AG08396 (cell line): ENCODE results near the gene HSP90AA1.
"Not testable (repeated sequence)": the region's sequence is repeated elsewhere in the genome, so short reads cannot be mapped to it uniquely, and the experiment has no call there.

Source experiments
- DNase-seq: peaks from one replicate; pipeline ENCODE4 v3.0.0; 2012; ENCODE audit warnings: low spot score, mixed read lengths

The HSP90AA1 gene

DNA sequence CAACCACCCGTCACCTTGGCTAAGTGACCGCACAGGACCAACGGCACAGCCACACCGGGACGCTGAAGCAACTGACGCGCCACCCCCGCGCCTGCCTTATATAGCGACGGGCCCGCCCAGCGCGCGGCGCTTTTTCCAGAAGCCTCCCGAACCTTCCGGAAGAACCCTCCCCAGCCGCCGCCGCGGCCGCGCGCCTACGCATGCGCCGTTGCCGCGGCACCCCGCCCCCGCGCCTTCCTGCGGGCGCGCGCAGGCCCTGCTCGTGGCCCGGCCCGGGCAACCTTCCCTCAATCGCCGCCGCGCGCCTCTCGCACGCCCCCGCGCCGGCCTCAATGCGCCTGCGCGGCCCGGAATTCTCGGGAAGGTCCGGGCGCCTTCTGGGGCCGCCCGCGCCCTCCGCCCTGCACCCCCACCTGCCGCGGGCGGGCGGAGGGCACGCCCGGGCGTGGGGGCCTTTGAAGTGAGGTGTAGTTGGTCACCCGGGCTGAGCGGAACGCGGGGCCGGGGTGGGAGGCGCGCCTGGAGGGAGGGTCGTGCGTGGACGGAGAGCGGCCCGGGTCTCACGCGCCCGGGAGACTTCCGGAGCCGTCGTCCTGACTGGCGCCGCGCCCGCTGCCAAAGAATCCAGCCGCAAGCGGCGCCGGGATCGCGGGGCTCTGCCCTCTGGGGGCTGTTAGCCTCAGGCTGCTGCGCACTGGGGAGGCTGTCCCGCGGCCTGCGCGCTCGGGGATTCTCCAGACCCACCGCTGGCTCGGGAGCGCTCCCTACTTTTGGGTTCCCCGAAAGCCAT lies at the start of gene HSP90AA1:
Gene HSP90AA1, minus strand, starts transcription at position 73 of the 790 bp plus-strand sequence. CDS start 666 bp downstream, outside the sequence.
- peak; percentile 99 for DNase-seq

DNA sequence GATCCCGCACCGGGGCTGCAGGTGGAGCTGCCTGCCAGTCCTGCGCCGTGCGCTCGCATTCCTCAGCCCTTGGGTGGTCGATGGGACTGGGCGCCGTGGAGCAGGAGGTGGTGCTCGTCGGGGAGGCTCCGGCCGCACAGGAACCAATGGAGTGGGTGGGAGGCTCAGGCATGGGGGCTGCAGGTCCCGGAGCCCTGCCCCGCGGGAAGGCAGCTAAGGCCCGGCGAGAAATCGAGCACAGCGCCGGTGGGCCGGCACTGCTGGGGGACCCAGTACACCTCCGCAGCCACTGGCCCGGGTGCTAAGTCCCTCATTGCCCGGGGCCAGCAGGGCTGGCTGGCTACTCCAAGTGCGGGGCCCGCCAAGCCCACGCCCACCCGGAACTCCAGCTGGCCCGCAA lies 48.6 kb upstream of the HSP90AA1 start:
- not testable (repeated sequence) for DNase-seq

DNA sequence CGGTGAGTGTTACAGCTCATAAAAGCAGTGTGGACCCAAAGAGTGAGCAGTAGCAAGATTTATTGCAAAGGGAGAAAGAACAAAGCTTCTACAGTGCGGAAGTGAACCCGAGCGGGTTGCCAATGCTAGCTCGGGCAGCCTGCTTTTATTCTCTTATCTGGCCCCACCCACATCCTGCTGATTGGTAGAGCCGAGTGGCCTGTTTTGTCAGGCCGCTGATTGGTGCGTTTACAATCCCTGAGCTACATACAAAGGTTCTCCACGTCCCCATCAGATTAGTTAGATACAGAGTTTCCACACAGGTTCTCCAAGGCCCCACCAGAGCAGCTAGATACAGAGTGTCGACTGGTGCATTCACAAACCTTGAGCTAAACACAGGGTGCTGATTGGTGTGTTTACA lies 47.9 kb upstream of the HSP90AA1 start:
- not testable (repeated sequence) for DNase-seq

DNA sequence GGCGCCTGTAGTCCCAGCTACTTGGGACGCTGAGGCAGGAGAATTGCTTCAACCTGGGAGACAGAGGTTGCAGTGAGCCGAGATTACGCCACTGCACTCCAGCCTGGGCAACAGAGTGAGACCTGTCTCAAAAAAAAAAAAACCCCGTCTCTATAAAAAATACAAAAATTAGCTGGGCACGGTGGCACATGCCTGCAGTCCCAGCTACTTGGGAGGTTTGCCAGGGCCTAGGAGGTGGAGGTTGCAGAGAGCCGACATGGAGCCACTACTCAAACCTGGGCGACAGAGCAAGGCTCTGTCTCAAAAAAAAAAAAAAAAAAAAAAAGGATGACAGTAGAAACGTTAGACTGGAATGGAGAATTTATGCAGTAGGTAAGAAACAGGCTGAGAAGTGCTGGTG lies 47.2 kb upstream of the HSP90AA1 start:
- DNase-seq: not testable (repeated sequence)

DNA sequence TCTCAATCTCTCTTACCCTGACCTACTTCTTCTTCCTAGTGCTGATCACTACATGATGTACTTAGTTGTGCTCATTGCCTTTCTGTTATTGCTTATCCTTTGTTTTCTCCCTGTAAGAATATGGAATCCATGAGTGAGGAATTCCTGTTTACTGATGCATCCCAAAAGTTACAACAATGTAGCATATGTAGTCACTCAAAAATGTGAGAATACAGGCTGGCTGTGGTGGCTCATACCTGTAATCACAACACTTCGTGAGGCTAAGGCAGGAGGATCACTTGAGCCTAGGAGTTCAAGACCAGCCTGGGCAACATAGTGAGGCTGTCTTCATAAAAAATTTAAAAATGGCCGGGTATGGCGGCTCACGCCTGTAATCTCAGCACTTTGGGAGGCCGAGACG lies 44.9 kb upstream of the HSP90AA1 start:
- DNase-seq: no peak

DNA sequence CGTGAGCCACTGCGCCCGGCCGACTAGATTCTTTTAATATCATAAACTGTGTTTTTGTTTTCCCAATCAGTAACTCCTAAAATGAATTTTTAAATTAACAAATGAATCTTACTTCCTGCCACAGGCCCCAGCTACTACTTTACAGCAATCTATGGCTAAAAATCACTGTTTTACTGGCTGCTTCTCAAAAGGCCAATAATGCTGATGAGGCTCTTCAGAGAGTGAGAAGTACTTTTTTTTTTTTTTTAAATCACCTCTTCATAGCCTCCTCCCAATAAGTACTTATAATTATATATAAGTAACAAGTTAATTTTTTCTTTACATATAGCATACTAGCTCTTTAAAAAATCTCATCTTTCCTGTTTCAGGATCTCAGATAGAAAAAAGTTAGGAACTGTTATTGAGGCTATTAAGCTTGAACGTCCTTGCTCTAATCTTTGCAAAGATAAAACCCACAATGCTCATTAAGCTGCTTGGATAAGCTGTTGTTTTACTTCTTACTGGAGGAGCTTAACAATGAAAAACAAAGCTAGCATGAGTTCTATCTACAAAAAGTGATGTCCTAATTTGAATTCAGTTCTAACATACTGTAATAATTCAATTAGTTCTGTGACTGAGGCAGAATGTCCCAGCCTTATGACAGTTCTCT lies 40.1 kb upstream of the HSP90AA1 start:
- DNase-seq: no peak

DNA sequence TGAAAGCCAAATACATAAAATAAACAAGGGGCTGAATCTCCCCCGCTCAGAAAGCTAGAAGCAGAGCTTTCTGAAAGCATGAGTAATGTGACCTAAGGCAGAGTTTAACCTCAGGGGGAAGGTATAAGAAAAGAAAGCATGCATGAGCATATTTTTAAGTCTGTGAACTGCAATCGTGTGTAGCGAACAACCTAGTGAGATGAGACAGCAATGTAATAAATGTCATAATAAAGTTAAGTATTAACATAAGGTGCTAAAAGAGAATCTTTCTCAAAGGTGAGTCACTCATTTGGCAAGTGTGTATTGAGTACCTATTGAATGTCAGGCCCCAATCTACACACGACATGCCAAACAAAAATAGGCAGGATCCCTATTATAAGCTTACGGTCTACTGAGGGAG lies 38.7 kb upstream of the HSP90AA1 start:
- DNase-seq: no peak

DNA sequence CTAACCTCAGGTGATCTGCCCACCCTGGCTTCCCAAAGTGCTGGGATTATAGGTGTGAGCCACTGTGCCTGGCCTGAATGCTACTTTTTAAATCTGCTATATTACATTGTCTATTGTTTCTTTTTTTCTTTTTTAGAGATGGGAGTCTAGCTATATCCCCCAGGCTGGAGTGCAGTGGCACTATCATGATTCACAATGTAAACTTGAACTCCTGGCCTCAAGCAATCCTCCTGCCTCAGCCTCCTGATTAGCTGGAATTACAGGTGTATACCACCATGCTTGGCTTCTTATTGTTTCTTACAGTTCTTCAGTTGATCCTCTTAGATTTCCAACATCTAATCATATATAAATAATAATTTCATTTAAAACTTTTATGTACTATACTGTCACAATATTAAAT lies 37.6 kb upstream of the HSP90AA1 start:
- DNase-seq: no peak

DNA sequence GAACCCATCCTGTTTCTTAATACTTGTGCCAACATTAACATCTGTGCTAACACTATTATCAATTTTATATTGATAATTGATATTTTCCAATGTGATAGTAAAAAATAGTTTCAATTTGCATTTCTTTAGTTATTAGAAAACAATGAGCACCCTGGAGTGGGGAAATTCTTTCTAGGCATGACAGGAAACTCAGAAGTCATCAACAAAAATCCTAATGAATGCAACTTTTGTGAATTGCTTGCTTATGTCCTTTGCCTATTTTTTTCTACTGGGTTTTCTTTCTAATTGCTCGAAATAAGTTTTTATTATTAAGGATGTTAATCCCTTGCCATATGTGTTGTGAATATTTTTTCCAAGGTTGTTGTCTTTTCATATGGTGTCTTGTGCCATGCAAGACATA lies 34.7 kb upstream of the HSP90AA1 start:
- DNase-seq: no peak

DNA sequence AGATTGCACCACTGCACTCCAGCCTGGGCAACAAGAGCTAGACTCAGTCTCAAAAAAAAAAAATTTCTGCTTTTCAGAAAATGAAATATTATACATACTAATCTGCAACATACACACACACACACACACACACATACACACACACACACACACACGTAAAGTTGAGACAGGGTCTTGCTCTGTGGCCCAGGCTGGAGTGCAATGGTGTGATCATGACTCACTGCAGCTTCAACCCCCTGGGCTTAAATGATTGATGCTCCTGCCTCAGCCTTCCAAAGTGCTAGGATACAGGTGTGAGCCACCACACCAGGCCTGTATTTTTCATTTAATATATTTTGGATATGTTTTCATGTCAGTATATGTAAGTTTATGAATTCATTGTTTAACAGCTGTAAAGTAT lies 34.0 kb upstream of the HSP90AA1 start:
- no peak for DNase-seq

DNA sequence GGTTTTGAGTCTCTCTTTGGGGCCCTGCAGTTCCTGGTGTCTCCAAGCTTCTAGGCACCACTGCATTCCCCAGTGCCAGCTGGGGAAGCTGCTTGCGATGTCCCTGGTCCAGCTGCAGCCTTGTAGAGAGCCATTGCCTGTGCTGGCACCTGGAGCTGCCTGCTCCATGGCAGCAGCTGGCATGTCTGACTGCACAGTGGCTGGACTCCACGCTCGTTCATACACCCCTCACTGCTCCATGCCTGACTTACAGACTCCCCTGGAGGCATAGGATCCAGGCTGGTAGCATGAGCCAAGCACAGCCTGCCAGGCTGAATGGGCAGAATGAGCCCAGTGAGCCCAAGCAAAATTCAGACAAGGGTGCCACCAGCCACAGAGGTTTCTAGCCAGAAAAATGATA lies 31.0 kb upstream of the HSP90AA1 start:
- no peak for DNase-seq

DNA sequence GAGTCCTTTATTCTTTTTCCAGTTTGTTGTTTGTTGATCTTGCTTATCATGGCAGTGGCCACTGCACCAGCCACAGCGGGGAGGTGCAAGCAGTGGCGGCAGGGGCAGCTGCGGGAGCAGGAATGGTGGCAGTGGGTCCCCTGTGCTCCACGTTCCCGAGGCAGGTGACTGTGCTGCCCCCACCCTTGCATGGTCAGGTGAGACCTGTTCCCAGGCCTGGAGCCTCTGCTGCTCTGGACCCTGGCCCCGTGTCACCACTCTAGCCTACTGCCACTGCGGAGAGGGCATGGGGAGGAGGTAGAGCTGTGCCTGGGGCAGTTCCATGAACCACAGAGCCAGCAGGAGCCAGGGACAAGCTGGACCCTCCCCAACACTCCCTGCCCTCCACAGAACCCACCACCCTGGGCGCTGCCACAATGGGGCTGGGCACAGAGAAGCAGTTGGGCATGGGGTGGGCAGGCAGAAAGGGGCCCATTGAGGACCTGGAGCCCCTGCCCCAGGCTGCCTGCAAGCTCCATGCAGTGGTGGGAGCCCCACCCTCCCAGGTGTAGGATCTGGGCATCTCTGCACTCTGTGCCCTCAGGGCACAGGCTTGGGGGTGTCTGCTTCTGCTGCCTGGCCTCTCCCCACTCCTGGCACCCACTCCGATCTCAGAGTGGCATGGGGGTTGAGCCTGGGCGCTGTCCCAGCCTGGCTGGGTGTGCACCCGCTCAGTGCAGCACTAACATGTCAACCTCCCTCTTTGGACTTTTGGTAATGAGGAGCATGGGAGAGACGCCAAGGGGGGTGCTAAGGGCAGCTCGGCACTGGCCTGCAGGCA lies 29.7 kb upstream of the HSP90AA1 start:
- no peak for DNase-seq

DNA sequence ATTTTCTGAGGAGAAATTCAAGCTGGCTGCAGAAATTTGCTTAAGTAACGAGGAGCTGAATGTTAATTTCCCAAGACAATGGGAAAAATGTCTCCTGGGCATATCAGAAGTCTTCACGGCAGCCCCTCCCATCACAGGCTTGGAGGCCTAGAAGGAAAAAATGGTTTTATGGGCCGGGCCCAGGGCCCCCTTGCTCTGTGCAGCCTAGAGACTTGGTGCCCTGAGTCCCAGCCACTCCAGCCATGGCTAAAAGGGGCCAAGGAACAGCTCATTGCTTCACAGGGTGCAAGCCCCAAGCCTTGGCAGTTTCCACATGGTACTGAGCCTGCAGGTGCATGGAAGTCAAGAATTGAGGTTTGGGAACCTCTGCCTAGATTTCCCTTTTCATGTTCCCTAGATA lies 24.3 kb upstream of the HSP90AA1 start:
- DNase-seq: no peak

DNA sequence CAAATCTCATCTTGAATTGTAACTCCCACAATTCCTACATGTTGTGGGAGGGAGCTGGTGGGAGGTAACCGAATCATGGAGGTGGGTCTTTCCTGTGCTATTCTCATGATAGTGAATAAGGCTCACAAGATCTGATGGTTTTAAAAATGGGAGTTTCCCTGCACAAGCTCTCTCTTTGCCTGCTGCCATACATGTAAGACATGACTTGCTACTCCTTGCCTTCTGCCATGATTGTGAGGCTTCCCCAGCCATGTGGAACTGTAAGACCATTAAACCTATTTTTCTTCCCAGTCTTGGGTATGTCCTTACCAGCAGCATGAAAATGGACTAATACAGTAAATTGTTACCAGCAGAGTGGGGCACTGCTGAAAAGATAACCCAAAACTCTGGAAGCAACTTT lies 22.5 kb upstream of the HSP90AA1 start:
- not testable (repeated sequence) for DNase-seq

DNA sequence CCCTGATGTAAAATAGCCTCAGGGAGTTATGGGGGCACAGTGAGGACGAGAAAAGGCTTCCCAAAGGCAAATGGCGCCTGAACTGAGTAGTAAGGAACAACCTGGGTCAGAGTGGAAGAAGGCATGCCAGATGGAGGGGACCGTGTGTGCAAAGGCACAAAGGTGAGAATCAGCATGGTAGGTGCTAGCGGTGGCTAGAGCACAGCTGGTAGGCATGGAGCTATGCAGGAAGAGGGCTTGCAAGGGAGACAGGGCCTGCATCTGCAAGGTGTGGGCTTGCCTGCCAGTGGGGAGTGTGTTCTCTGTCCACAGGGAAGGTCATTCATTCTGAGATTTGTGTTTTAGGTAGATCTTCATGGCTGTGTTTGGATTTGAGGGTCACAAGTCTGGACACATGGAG lies 18.5 kb upstream of the HSP90AA1 start:
- no peak for DNase-seq

DNA sequence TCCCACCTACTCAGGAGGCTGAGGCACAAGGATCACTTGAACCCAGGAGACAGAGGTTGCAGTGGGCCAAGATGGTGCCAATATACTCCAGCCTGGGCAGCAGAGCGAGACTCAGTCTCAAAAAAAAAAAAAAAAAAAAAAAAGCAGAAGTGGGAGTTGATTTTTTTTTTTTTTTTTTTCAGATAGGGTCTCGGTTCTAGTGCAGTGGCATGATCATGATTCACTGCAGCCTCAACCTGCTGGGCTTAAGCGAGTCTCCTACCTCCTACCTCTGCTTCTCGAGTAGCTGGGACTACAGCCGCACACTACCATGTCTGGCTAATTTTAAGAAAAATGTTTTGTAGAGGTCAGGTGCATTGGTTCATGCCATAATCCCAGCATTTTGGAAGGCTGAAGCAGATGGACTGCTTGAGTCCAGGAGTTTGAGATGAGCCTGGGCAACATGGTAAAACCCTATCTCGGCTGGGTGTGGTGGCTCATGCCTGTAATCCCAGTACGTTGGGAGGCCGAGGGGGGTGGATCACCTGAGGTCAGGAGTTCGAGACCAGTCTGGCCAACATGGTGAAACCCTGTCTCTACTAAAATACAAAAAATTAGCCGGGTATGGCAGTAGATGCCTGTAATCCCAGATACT lies 16.3 kb upstream of the HSP90AA1 start:
- DNase-seq: no peak

DNA sequence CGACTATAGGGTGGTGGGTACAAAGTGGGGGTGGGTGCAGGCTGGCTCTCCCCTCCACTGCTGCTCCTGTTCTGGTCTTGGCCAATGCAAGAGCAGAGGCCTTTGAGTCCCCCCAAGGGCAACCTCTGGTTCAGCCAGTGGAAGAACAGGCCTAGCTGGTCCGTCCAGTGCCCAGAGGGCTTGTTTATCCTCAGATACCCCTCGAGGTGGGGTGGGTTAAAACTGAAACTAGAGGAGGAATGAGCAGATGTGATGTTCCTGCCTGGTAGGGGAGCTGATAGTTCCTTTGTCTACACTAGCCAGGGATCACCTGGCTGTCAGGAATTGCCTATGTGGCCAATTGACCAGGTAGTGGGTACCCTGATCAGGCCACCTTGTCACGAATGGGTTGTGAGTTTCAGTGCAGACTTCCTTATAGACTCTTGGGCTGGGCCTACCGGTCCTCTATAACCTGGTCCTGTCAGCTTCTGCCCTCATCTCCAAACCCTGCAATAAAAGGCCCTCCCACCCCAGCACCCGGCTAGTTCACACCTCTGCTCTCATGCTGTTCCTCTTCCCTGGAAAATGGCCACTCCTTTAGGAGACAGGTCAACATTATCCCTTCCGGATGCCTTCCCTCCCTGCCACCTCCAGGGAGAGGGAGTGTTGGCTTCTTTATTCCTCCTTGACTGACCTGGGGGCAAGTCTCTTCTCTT lies 10.7 kb upstream of the HSP90AA1 start:
- DNase-seq: no peak

DNA sequence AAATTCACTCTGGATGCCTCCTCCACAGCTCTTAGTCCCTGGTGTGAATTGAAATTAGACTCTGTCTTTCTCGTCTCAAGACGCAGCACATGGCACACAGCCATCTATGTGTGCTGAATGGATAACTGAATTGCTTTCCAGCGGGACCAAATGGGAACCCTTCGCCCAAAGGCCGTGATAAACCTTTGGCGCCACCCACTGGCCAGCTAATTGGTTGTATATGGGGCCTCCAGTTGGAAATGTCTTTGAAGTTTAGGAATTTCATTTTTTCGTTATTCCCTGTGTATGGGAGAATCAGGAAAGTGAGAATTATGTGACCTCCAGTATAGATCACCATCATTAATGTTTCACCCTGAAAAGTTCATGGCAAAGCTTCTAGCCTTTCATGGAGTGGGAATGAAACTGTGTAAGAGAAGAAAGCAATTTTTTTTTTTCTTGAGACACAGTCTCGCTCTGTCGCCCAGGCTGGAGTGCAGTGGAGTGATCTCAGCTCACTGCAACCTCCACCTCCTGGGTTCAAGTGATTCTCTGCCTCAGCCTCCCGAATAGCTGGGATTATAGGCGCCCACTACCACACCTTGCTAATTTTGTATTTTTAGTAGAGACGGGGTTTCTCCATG lies 9.8 kb upstream of the HSP90AA1 start:
- peak; percentile 85 for DNase-seq

DNA sequence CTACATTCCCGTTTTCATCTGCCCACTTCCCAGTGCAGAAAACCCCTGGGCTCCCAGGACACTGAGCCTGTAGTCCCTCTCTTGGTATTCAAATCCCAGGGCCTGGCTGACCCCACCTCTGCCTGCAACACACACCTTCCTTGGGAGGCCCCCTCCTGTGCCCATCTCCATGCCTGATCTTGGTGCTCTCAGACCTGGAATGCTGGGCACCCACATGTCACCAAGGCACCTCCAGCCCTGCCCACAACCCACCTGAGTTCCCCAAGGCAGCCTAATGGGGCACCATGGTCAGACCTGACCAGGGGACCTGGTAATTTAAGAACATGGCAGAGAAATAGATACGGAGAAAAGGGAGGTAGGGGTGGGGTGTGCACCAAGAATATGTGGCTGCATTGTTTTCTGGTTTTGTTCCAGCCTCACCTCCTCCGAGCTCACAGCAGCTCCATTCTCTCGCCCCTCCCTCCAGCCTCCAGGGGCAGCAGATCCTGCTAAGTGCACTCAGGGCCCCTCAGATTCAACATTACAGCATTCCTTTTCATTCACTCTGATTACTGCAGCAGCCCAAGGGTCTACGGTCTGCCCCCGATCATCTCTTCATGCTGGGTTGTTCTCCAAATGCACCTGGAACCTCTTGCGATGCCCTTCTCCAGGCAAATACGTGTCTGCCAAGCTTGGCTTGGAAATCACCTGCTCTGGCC lies 9.2 kb upstream of the HSP90AA1 start:
- DNase-seq: no peak

DNA sequence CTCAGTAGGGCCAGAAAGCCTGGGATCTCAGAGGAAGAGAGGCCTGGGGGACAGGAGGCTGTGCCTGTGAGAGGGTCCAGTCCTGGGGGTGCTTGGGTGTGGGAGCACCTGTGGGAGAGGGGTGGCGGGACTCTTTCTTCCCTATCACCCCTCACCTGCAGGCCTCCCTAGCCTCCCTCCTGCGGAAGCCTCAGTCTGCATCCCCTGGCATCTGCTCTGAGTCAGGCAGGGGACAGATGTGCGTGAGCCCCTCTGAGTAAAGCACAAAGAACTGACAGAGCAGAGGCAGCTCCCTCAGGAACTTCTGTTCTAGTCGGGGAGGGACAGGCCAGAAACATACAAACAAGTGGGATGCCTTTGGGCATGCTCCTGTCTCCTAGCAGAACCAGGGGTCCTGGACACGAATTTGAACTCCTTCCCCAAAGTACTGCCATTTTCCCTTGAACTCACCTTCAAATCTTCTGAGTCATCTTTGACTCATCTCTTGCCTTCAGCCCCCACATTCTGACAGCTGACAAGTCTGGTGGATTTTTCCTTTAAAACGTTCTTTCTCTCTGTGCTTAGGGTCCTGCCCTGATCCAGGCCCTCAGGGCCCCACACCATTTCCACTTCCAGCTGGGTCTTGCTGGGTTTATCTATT lies 8.5 kb upstream of the HSP90AA1 start:
- DNase-seq: no peak
